Stimulated activated CD8-positive, alpha-beta memory T cell treated with anti-CD3 and anti-CD28 coated beads, Interleukin-4, amount 100 ng/mL, for 4 hours (primary cell): ENCODE data around the gene PPHLN1.
"Not testable (repeated sequence)": the region's sequence is repeated elsewhere in the genome, so short reads cannot be mapped to it uniquely, and the experiment has no call there.

Experiments used
- DNase-seq, 2 donors: peaks; one replicate each; pipeline ENCODE4 v3.0.0-alpha.2; 2020; ENCODE audit warnings: low read depth in 2 of 2, low spot score in 1 of 2

The PPHLN1 gene

GRCh38 chr12:42365486-42365885 is 39.5 kb downstream of the PPHLN1 start:
- DNase-seq = no peak

- no peak for DNase-seq
Observed at GRCh38 chr12:42370013-42370412, 44.0 kb downstream of the PPHLN1 start.

- DNase-seq = no peak
Observed at GRCh38 chr12:42372154-42372791, 46.3 kb downstream of the PPHLN1 start.

GRCh38 chr12:42373669-42374068 is 47.7 kb downstream of the PPHLN1 start:
- DNase-seq = no peak

GRCh38 chr12:42380733-42381132 is 54.8 kb downstream of the PPHLN1 start:
- no peak for DNase-seq

GRCh38 chr12:42382013-42382696 is 56.2 kb downstream of the PPHLN1 start:
- DNase-seq = no peak

- no peak for DNase-seq
Observed at GRCh38 chr12:42385326-42385841, 59.4 kb downstream of the PPHLN1 start.

- DNase-seq = no peak
Observed at GRCh38 chr12:42386308-42386707, 60.3 kb downstream of the PPHLN1 start.

- DNase-seq = not testable (repeated sequence)
Observed at GRCh38 chr12:42388086-42388485, 62.1 kb downstream of the PPHLN1 start.

GRCh38 chr12:42394429-42394828 is 68.5 kb downstream of the PPHLN1 start:
- no peak for DNase-seq

GRCh38 chr12:42396473-42397259 is 70.7 kb downstream of the PPHLN1 start:
- no peak for DNase-seq

GRCh38 chr12:42402821-42403411 is 76.9 kb downstream of the PPHLN1 start:
- no peak for DNase-seq

- no peak for DNase-seq
Observed at GRCh38 chr12:42407306-42407705, 81.3 kb downstream of the PPHLN1 start.

- DNase-seq = no peak
Observed at GRCh38 chr12:42409471-42409870, 83.5 kb downstream of the PPHLN1 start.

- DNase-seq = no peak
Observed at GRCh38 chr12:42410340-42410739, 84.4 kb downstream of the PPHLN1 start.

GRCh38 chr12:42420395-42420794 is 94.4 kb downstream of the PPHLN1 start:
- DNase-seq = no peak

- no peak for DNase-seq
Observed at GRCh38 chr12:42421844-42422779, 96.1 kb downstream of the PPHLN1 start.

GRCh38 chr12:42422785-42423184 is 96.8 kb downstream of the PPHLN1 start:
- DNase-seq = no peak

GRCh38 chr12:42426746-42427145 is 100.8 kb downstream of the PPHLN1 start:
- no peak for DNase-seq

GRCh38 chr12:42428850-42429249 is 102.9 kb downstream of the PPHLN1 start:
- no peak for DNase-seq
